GM12878 (cell line): ENCODE data around the gene TAF4. TPM values are rescaled to one million over a fixed set of nuclear protein-coding genes. Genes with fewer than 3 reads are reported as not detected.

Experiments used
- ATAC-seq: fragments of 200-7000 bp; cut with Tn5 transposase; 3 replicates; pipeline ENCODE4 v1.9.1; 2020; ENCODE audit warnings: mild to moderate bottlenecking, moderate library complexity
- BruUV-seq: library from RNA; stranded (reverse); fragments of 400-500 nt; replicated peaks from 2 replicates; lab custom pipeline; 2021; lab: Mats Ljungman, UMichigan
- CTCF ChIA-PET: fragments of 300-600 bp; sonication (Branson Sonifier 250); formaldehyde crosslinking; extraction: SDS; loops from one replicate; lab custom pipeline; 2021; ENCODE audit warnings: inconsistent platforms; lab: Yijun Ruan, JAX
- POLR2A ChIA-PET: fragments of 350-600 bp; formaldehyde crosslinking; extraction: SDS; loops from one replicate; lab custom pipeline; 2021; ENCODE audit warnings: inconsistent platforms; lab: Charles Lee
- RAD21 ChIA-PET: fragments of 300-600 bp; sonication (Branson Sonifier 250); formaldehyde crosslinking; loops from one replicate; lab custom pipeline; 2023; ENCODE audit warnings: antibody characterized with exemption; ENCODE audit not compliant: unreplicated experiment; lab: Charles Lee
- SMC1A ChIA-PET: fragments of 300-600 bp; sonication (Branson Sonifier 250); formaldehyde crosslinking; loops from one replicate; lab custom pipeline; 2023; ENCODE audit not compliant: unreplicated experiment, uncharacterized antibody; lab: Charles Lee
- DNase-seq: peaks from one replicate; pipeline ENCODE4 v3.0.0-alpha.2; 2011; ENCODE audit warnings: low read depth, low spot score
- FAIRE-seq: peaks from 3 replicates; lab custom pipeline; 2011; peaks lifted over from hg19 to GRCh38; lab: Jason Lieb, UNC
- H2AFZ ChIP-seq: 2 replicates; pipeline ENCODE4 v1.6.0; 2011; ENCODE audit warnings: low read depth, low read length, control low read depth; ENCODE audit not compliant: control insufficient read depth
- H3K27ac ChIP-seq: 2 replicates; pipeline ENCODE4 v1.5.1; 2011; ENCODE audit warnings: control low read depth; ENCODE audit not compliant: control insufficient read depth, insufficient read depth
- H3K27me3 ChIP-seq, 2 experiments: replicated peaks in 1 of 2; 2 replicates each; pipeline versions ENCODE4 v1.6.0 to v1.6.1; 2011; ENCODE audit warnings: low read length in 1 of 2; ENCODE audit not compliant: control insufficient read depth in 2 of 2, insufficient read depth in 2 of 2
- H3K36me3 ChIP-seq, 2 experiments: 2 replicates each; pipeline ENCODE4 v1.5.1; 2011; ENCODE audit warnings: low read length in 1 of 2; ENCODE audit not compliant: control insufficient read depth in 2 of 2, insufficient read depth in 2 of 2
- H3K4me1 ChIP-seq: 2 replicates; pipeline ENCODE4 v1.6.1; 2011; ENCODE audit warnings: mild to moderate bottlenecking, low read length, moderate library complexity, mixed read lengths; ENCODE audit not compliant: control insufficient read depth, insufficient read depth
- H3K4me2 ChIP-seq: 2 replicates; pipeline ENCODE4 v1.6.0; 2011; ENCODE audit warnings: control low read depth; ENCODE audit not compliant: control insufficient read depth, insufficient read depth
- H3K4me3 ChIP-seq: fragments of 200-600 bp; sonication (generic); 2 replicates; pipeline ENCODE4 v1.5.1; 2016
- H3K79me2 ChIP-seq: 2 replicates; pipeline ENCODE4 v1.6.0; 2011; ENCODE audit warnings: low read length; ENCODE audit not compliant: control insufficient read depth, insufficient read depth
- H3K9ac ChIP-seq: 2 replicates; pipeline ENCODE4 v1.8.0; 2011; ENCODE audit warnings: low read length, control low read depth, mixed read lengths; ENCODE audit not compliant: control insufficient read depth, insufficient read depth
- H3K9me3 ChIP-seq: replicated peaks from 3 replicates; pipeline ENCODE4 v1.5.1; 2011; ENCODE audit warnings: mild to moderate bottlenecking, low read length; ENCODE audit not compliant: control insufficient read depth, insufficient read depth
- H4K20me1 ChIP-seq: 2 replicates; pipeline ENCODE4 v1.6.0; 2011; ENCODE audit not compliant: control insufficient read depth, insufficient read depth
- BMI1 ChIP-seq: fragments of 450-650 bp; IDR thresholded peaks from 2 replicates; pipeline ENCODE4 v1.6.1; 2016; ENCODE audit warnings: mild to moderate bottlenecking, moderate library complexity, borderline replicate concordance
- EZH2 ChIP-seq: IDR thresholded peaks from 2 replicates; pipeline ENCODE4 v1.6.1; 2012; ENCODE audit warnings: low read depth, mild to moderate bottlenecking, control low read depth, inconsistent platforms, low read length, borderline replicate concordance; ENCODE audit not compliant: control insufficient read depth
- FOS ChIP-seq: IDR thresholded peaks from 3 replicates; pipeline ENCODE4 v1.6.1; 2011; ENCODE audit warnings: borderline replicate concordance; ENCODE audit not compliant: insufficient read length; ENCODE audit errors: extremely low read depth
- IKZF2 ChIP-seq, 2 experiments: fragments of 450-650 bp; IDR thresholded peaks; 2 replicates each; pipeline ENCODE4 v1.6.1; 2017; ENCODE audit warnings: mild to moderate bottlenecking in 2 of 2, moderate library complexity in 2 of 2
- KDM1A ChIP-seq: fragments of 200-600 bp; sonication (generic); IDR thresholded peaks from 2 replicates; pipeline ENCODE4 v1.6.1; 2016; ENCODE audit warnings: borderline replicate concordance
- NR2C2 ChIP-seq: IDR thresholded peaks from 2 replicates; pipeline ENCODE4 v1.6.1; 2011; ENCODE audit warnings: borderline replicate concordance, low read depth; ENCODE audit not compliant: control insufficient read depth, insufficient read length
- RUNX3 ChIP-seq: IDR thresholded peaks from 2 replicates; pipeline ENCODE4 v1.6.1; 2012; ENCODE audit warnings: low read length, inconsistent platforms
- SPI1 ChIP-seq: IDR thresholded peaks from 2 replicates; pipeline ENCODE4 v1.6.1; 2011; ENCODE audit warnings: low read depth, mild to moderate bottlenecking, low read length, moderate library complexity, borderline replicate concordance; ENCODE audit not compliant: insufficient read depth
- TCF7 ChIP-seq: IDR thresholded peaks from 2 replicates; pipeline ENCODE4 v1.6.1; 2014; ENCODE audit warnings: antibody characterized with exemption, borderline replicate concordance
- ZNF622 ChIP-seq: fragments of 450-650 bp; IDR thresholded peaks from 2 replicates; pipeline ENCODE4 v1.6.1; 2017; ENCODE audit warnings: mild to moderate bottlenecking, inconsistent platforms
- WGBS: methylation state at CpG from one replicate; pipeline ENCODE4 v1.1.6; 2016; ENCODE audit warnings: low lambda C conversion rate; ENCODE audit not compliant: insufficient replicate concordance, insufficient coverage; ENCODE audit errors: missing lambda C conversion rate; 5-methylcytosine and 5-hydroxymethylcytosine counted together
- in situ Hi-C: fragments of 300-500 bp; cut with MboI; formaldehyde crosslinking; loops from 9 replicates; pipeline ENCODE4 v1.14.3; 2018; ENCODE audit warnings: mixed read lengths
- intact Hi-C: fragments of 100-400 bp; cut with micrococcal nuclease; formaldehyde crosslinking; loops from one replicate; pipeline ENCODE4 v1.14.2; 2022; ENCODE audit not compliant: unreplicated experiment
- polyA plus RNA-seq, 11 experiments: library from polyadenylated mRNA; depleted of rRNA in 4 of 11; unstranded in 6 of 11; stranded (reverse) in 5 of 11; fragments of >200 nt; fragmentation: Nextera tagmentation in 4 of 11; fragmentation: Illumina TruSeq in 1 of 11; extraction: Ambion mirVana in 4 of 11; extraction: Trizol in 1 of 11; gene quantifications; 1 replicate in 1 of 11; 2 replicates in 10 of 11; pipeline versions ENCODE4 v1.2.1 to v1.2.3, GENCODE V29; 2011 to 2016; ENCODE audit warnings: inconsistent platforms in 2 of 11, missing spikeins in 2 of 11, low read depth in 1 of 11
- total RNA-seq, 4 experiments: library from RNA; depleted of rRNA in 3 of 4; stranded (reverse); fragments of >200 nt in 3 of 4; fragmentation: Illumina TruSeq in 1 of 4; extraction: Trizol in 1 of 4; gene quantifications; 2 replicates each; pipeline versions ENCODE4 v1.2.1 to v1.2.3, GENCODE V29; 2013 to 2021
- TF ChIP-seq, protein P1 (sequence below): fragments of 450-650 bp; IDR thresholded peaks from 2 replicates; pipeline ENCODE4 v1.6.1; 2018; ENCODE audit warnings: mild to moderate bottlenecking, low read depth, moderate library complexity; ENCODE audit not compliant: partially characterized antibody
- TF ChIP-seq, protein P2 (sequence below): IDR thresholded peaks from 2 replicates; pipeline ENCODE4 v1.6.1; 2012; ENCODE audit warnings: low read depth, low read length, improper control_type of control experiment
- TF ChIP-seq, protein P3 (sequence below): fragments of 450-650 bp; IDR thresholded peaks from 2 replicates; pipeline ENCODE4 v1.6.1; 2017; ENCODE audit warnings: mild to moderate bottlenecking, moderate library complexity

TAF4 gene
- total and polyA plus RNA-seq, 10 of the 15 experiments (the other 5 are each of a cell fraction or from before 2014, with no cell fraction given), result 0.39 to 16.9 (median 3.4) TPM

- TF ChIP-seq EZH2 (no peak), SPI1 (no peak), TCF7 (no peak), BMI1 (no peak), ZNF622 (no peak)
- TF ChIP-seq, protein P1, sequence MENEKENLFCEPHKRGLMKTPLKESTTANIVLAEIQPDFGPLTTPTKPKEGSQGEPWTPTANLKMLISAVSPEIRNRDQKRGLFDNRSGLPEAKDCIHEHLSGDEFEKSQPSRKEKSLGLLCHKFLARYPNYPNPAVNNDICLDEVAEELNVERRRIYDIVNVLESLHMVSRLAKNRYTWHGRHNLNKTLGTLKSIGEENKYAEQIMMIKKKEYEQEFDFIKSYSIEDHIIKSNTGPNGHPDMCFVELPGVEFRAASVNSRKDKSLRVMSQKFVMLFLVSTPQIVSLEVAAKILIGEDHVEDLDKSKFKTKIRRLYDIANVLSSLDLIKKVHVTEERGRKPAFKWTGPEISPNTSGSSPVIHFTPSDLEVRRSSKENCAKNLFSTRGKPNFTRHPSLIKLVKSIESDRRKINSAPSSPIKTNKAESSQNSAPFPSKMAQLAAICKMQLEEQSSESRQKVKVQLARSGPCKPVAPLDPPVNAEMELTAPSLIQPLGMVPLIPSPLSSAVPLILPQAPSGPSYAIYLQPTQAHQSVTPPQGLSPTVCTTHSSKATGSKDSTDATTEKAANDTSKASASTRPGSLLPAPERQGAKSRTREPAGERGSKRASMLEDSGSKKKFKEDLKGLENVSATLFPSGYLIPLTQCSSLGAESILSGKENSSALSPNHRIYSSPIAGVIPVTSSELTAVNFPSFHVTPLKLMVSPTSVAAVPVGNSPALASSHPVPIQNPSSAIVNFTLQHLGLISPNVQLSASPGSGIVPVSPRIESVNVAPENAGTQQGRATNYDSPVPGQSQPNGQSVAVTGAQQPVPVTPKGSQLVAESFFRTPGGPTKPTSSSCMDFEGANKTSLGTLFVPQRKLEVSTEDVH, result no peak
Measured at GRCh38 chr20:62048821-62049291, 16.8 kb downstream of the TAF4 start (continued).

DNA sequence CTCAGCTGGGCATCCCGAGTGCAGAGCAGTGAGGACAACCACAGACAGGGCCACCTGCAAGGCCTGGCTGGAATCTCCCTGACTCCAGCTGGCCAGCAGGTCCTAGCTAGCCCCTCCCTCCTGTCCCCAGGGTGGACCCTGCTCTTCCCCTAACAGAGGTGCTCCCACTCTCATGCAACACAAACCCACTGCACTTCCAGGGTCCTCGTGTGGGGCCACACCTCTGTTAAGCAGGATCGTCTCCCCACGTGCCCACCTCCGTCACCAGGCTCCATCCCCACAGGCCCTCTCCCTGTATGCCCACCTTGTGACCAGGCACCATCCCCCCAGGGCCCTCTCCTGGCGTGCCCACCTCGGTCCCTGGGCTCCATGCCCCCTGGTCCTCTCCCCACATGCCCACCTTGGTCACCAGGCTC lies 17.3 kb downstream of the TAF4 start:
- Histone ChIP-seq H3K9me3 (no peaks in the 10 kb centered on the region), H4K20me1 (no peaks in the 10 kb centered on the region), H3K27me3 (no peaks in the 10 kb centered on the region), H3K4me1 (no peaks in the 10 kb centered on the region), H3K4me3 (no peak overlapping the region), H3K9ac (no peak overlapping the region)
- no peak for FAIRE-seq
- intact Hi-C loops, result no loop called here
- RAD21 ChIA-PET, result no interaction called here
- BruUV-seq, result no TSS peak
- WGBS, result 90% methylated on average over 6 of the region's 7 CpGs
- no peak for TF ChIP-seq NR2C2
- TF ChIP-seq IKZF2 (IDR thresholded peaks at IDR 0.05), result no peak
- TF ChIP-seq RUNX3, result no peak
- TF ChIP-seq, protein P2, sequence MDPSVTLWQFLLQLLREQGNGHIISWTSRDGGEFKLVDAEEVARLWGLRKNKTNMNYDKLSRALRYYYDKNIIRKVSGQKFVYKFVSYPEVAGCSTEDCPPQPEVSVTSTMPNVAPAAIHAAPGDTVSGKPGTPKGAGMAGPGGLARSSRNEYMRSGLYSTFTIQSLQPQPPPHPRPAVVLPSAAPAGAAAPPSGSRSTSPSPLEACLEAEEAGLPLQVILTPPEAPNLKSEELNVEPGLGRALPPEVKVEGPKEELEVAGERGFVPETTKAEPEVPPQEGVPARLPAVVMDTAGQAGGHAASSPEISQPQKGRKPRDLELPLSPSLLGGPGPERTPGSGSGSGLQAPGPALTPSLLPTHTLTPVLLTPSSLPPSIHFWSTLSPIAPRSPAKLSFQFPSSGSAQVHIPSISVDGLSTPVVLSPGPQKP, result no peak
- TF ChIP-seq, protein P3, sequence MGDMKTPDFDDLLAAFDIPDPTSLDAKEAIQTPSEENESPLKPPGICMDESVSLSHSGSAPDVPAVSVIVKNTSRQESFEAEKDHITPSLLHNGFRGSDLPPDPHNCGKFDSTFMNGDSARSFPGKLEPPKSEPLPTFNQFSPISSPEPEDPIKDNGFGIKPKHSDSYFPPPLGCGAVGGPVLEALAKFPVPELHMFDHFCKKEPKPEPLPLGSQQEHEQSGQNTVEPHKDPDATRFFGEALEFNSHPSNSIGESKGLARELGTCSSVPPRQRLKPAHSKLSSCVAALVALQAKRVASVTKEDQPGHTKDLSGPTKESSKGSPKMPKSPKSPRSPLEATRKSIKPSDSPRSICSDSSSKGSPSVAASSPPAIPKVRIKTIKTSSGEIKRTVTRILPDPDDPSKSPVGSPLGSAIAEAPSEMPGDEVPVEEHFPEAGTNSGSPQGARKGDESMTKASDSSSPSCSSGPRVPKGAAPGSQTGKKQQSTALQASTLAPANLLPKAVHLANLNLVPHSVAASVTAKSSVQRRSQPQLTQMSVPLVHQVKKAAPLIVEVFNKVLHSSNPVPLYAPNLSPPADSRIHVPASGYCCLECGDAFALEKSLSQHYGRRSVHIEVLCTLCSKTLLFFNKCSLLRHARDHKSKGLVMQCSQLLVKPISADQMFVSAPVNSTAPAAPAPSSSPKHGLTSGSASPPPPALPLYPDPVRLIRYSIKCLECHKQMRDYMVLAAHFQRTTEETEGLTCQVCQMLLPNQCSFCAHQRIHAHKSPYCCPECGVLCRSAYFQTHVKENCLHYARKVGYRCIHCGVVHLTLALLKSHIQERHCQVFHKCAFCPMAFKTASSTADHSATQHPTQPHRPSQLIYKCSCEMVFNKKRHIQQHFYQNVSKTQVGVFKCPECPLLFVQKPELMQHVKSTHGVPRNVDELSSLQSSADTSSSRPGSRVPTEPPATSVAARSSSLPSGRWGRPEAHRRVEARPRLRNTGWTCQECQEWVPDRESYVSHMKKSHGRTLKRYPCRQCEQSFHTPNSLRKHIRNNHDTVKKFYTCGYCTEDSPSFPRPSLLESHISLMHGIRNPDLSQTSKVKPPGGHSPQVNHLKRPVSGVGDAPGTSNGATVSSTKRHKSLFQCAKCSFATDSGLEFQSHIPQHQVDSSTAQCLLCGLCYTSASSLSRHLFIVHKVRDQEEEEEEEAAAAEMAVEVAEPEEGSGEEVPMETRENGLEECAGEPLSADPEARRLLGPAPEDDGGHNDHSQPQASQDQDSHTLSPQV, result no peak
- TF ChIP-seq FOS, result no peak
- TF ChIP-seq KDM1A, result no peak
- TF ChIP-seq, all 136 proteins: peak for 0
- CTCF ChIA-PET, result no interaction called here
- Histone ChIP-seq H3K79me2 (peaks cover 2% of the 10 kb centered on the region), H3K36me3 (peaks cover 0 to 4% of the 10 kb centered on the region in 2 experiments; a peak in 3 of 4 replicates), H3K27ac (no peak overlapping the region), H3K4me2 (no peak overlapping the region), H2AFZ (no peak overlapping the region)
- no peak for ATAC-seq
- DNase-seq, result no peak
- SMC1A ChIA-PET, result no interaction called here
- in situ Hi-C loops, result no loop called here
- POLR2A ChIA-PET, result no interaction called here
